ENCODE measurements around the gene WFS1.
A peak's percentile ranks its signal among the peaks of the same experiment; 100 is the strongest.

DNA sequence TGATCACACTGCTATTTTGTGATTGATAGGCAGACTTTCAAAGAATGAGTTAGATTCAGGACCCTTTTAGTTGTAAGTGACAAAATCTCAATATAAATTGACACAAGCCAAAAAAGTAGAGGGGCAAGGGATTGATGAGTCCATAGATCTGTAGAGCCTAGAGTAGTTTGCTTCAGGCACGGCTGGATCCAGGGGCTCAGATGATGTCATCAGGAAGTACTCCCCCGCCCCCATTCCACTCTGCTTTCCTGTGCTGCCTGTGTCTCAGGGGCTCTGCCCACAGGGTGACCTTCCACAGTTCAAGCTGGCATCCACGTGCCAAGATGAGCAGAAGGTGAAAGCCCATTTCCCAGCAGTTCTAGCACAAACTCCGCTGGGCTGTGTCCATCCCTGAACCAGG lies 13.6 kb downstream of the WFS1 start:
- TF ChIP-seq, protein P1, sequence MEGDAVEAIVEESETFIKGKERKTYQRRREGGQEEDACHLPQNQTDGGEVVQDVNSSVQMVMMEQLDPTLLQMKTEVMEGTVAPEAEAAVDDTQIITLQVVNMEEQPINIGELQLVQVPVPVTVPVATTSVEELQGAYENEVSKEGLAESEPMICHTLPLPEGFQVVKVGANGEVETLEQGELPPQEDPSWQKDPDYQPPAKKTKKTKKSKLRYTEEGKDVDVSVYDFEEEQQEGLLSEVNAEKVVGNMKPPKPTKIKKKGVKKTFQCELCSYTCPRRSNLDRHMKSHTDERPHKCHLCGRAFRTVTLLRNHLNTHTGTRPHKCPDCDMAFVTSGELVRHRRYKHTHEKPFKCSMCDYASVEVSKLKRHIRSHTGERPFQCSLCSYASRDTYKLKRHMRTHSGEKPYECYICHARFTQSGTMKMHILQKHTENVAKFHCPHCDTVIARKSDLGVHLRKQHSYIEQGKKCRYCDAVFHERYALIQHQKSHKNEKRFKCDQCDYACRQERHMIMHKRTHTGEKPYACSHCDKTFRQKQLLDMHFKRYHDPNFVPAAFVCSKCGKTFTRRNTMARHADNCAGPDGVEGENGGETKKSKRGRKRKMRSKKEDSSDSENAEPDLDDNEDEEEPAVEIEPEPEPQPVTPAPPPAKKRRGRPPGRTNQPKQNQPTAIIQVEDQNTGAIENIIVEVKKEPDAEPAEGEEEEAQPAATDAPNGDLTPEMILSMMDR (IDR thresholded peaks at IDR 0.05 in 8 of 11, conservative IDR thresholded peaks at IDR 0.05 in 3 of 11): no peak
- TF ChIP-seq POLR2A (IDR thresholded peaks at IDR 0.05): no peak
- peak in 1 of 3 donors; percentile 38 for TF ChIP-seq POLR2AphosphoS5 (IDR thresholded peaks at IDR 0.05)
